Measurements from ENCODE around the gene MMP13.
"Not testable (repeated sequence)": the region's sequence is repeated elsewhere in the genome, so short reads cannot be mapped to it uniquely, and the experiment has no call there.

MMP13 gene

DNA sequence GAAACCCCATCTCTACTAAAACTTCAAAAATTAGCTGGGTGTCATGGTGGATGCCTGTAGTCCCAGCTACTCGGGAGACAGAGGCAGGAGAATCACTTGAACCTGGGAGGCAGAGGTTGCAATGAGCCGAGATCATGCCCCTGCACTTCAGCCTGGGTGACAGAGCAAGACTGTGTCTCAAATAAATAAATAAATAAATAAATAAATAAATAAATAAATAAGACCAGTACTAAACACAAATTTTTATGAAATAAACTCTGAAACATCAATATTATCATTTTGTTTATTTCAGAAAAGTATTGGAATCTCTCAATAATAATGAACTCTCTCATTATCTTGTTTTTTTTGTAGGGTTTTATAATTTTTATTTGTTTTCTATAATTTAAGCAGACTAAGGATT lies 18.2 kb upstream of the MMP13 start:
- H3K9ac ChIP-seq (ENCODE audit: low read depth, low read length); H3K36me3 ChIP-seq (ENCODE audit: insufficient read depth, low read length); H3K27ac ChIP-seq (ENCODE audit: low read depth, low read length); H3K27me3 ChIP-seq (ENCODE audit: insufficient read depth, low read length); H3K4me1 ChIP-seq (ENCODE audit: insufficient read depth, low read length); H3K9me3 ChIP-seq (ENCODE audit: insufficient read depth, low read depth, low read length); H3K4me3 ChIP-seq (ENCODE audit: low read length): not testable (repeated sequence)
- WGBS: 95% methylated on average over 2 of the region's 2 CpGs

DNA sequence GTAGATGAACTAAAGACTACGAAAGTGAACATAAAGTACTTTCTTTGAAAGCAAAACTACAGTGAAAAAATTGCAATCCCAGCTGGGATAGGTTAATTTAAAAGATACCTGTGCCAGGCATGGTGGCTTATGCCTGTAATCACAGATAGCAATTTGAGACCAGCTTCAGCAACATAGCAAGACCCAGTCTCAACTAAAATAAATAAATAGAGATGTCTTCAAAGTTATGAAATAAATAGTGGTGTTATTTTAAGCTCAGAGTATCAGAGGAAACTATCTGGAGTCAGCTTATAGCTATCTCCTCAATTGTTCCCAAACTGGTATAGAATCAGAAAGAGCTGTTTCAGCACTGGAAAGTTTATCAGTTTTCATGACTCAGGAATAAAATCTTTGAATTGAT lies 17.3 kb upstream of the MMP13 start:
- WGBS: 94% methylated on average over 1 of the region's 1 CpG
- Histone ChIP-seq H3K27me3 (ENCODE audit: insufficient read depth, low read length) (no peaks in the 10 kb centered on the region), H3K9ac (ENCODE audit: low read depth, low read length) (no peak overlapping the region), H3K27ac (ENCODE audit: low read depth, low read length) (no peak overlapping the region), H3K9me3 (ENCODE audit: insufficient read depth, low read depth, low read length) (no peaks in the 10 kb centered on the region), H3K4me1 (ENCODE audit: insufficient read depth, low read length) (peaks cover 4% of the 10 kb centered on the region; the same call in 1 of the 2 replicates), H3K4me3 (ENCODE audit: low read length) (no peak overlapping the region), H3K36me3 (ENCODE audit: insufficient read depth, low read length) (no peaks in the 10 kb centered on the region)

DNA sequence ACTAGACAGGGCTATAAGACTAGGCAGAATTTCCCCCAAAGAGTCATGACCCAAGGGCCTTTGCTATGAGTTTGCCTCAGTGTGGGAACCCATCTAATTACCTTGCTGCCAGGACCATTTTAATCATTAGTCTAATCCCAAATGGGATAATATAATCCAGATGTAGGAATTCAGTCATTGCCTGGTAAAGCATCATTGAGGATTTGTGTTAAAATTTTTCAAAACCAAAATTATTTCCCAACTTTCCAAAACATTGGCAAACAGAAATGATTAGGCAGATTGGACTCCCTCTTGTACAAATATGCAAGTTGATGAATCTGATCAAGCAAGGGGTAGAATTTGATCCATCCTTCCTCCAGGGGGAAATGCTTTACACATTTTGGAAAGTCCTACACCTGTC lies 16.2 kb upstream of the MMP13 start:
- no peak overlapping the region for H3K27ac ChIP-seq (ENCODE audit: low read depth, low read length)
- H3K9ac ChIP-seq (ENCODE audit: low read depth, low read length): no peak overlapping the region
- H3K36me3 ChIP-seq (ENCODE audit: insufficient read depth, low read length): no peaks in the 10 kb centered on the region
- no peaks in the 10 kb centered on the region for H3K27me3 ChIP-seq (ENCODE audit: insufficient read depth, low read length)
- peaks cover 4% of the 10 kb centered on the region; the same call in 1 of the 2 replicates for H3K4me1 ChIP-seq (ENCODE audit: insufficient read depth, low read length)
- no peaks in the 10 kb centered on the region for H3K9me3 ChIP-seq (ENCODE audit: insufficient read depth, low read depth, low read length)
- H3K4me3 ChIP-seq (ENCODE audit: low read length): no peak overlapping the region

DNA sequence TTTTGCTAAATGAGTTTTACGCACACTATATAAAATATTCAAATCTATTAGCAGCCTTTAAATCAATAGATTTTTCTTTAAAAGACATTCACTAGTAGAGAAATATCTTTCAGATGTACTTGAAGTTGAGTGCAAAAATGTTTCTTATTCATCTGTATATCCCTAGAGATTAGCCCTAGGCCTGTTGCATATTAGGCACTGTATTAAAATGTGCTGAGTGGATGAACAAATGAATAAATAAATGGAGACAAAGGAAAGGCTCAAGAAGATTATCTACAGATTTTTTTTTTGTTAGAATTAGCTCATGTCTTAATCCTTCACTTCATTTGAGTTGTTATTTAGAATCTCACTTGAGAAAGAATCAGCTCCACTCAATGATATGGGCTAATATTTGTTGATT lies 12.0 kb upstream of the MMP13 start:
- H3K4me1 ChIP-seq (ENCODE audit: insufficient read depth, low read length): peaks cover 4% of the 10 kb centered on the region; the same call in 1 of the 2 replicates
- H3K27ac ChIP-seq (ENCODE audit: low read depth, low read length): no peak overlapping the region
- H3K36me3 ChIP-seq (ENCODE audit: insufficient read depth, low read length): no peaks in the 10 kb centered on the region
- H3K9me3 ChIP-seq (ENCODE audit: insufficient read depth, low read depth, low read length): no peaks in the 10 kb centered on the region
- no peak overlapping the region for H3K4me3 ChIP-seq (ENCODE audit: low read length)
- no peaks in the 10 kb centered on the region for H3K27me3 ChIP-seq (ENCODE audit: insufficient read depth, low read length)
- no peak overlapping the region for H3K9ac ChIP-seq (ENCODE audit: low read depth, low read length)
- no CpG with 5 or more reads among the region's 1 CpG for WGBS

DNA sequence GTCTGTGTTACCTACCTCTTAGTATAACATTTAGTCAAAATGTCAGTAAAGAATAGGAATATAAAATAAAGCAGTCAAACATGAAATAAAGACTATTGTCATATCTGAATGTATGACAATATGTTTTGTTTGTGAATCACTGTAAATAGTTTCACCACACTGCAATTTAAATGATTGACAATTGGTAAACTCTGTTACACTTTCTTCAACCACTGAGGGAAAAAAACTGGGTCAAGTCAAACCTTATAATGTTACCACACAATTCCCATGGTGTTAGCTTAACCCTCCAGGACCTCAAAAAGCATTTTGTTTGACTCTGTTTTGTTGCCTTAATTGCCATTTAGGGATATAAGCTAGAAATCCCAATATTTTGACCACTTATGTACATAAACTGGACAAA lies 10.5 kb upstream of the MMP13 start:
- H3K9me3 ChIP-seq (ENCODE audit: insufficient read depth, low read depth, low read length): no peaks in the 10 kb centered on the region

DNA sequence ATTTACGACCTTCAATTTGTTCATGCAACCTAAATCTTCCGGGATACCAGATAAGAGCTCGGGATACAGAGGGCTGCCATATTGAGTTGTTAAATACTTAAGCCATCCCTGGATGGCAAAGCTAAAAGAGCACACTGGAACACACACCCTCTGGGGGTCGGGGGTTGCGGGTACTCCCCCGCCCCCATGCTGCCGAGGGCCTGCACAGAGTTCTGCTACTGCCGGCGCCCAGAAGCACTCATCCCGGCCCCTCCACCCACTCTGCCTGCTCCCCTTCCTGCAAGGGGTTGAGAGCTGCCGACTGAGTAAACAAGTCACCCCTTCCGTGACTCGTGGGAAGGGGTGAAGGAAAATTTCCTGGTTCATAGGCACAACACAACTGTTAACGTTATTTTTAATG lies 9.3 kb upstream of the MMP13 start:
- Histone ChIP-seq H3K4me1 (ENCODE audit: insufficient read depth, low read length) (no peaks in the 10 kb centered on the region), H3K27me3 (ENCODE audit: insufficient read depth, low read length) (no peaks in the 10 kb centered on the region), H3K4me3 (ENCODE audit: low read length) (no peak overlapping the region), H3K36me3 (ENCODE audit: insufficient read depth, low read length) (no peaks in the 10 kb centered on the region), H3K27ac (ENCODE audit: low read depth, low read length) (no peak overlapping the region), H3K9ac (ENCODE audit: low read depth, low read length) (no peak overlapping the region), H3K9me3 (ENCODE audit: insufficient read depth, low read depth, low read length) (no peaks in the 10 kb centered on the region)
- 91% methylated on average over 13 of the region's 14 CpGs for WGBS

More for the DNA sequence above, 10.5 kb upstream of the MMP13 start:
- Histone ChIP-seq H3K27ac (ENCODE audit: low read depth, low read length) (no peak overlapping the region), H3K27me3 (ENCODE audit: insufficient read depth, low read length) (no peaks in the 10 kb centered on the region), H3K9ac (ENCODE audit: low read depth, low read length) (no peak overlapping the region), H3K4me1 (ENCODE audit: insufficient read depth, low read length) (peaks cover under 1% of the 10 kb centered on the region; the same call in 1 of the 2 replicates), H3K4me3 (ENCODE audit: low read length) (no peak overlapping the region), H3K36me3 (ENCODE audit: insufficient read depth, low read length) (no peaks in the 10 kb centered on the region)

DNA sequence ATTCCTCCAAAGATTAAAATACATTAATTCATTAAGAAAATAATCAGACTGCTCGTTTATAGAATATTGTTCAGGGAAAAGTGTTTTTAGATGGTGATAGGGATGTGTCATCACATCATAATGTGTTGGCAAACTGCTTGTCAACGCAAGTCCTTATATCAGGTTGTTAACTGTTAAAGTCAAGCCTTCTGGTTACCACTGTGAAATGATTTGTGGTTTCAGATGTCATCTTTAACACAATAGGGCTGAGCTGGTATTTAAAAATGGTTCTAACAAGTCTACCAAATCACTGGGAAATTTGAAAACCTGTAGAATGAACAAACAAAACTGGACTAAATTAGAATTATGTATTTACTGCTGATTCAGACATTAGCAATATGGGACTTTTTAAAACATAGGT lies 2.4 kb upstream of the MMP13 start:
- no peak overlapping the region for H3K4me3 ChIP-seq (ENCODE audit: low read length)
- 90% methylated on average over 2 of the region's 2 CpGs for WGBS
- no peaks in the 10 kb centered on the region for H3K4me1 ChIP-seq (ENCODE audit: insufficient read depth, low read length)
- no peak overlapping the region for H3K9ac ChIP-seq (ENCODE audit: low read depth, low read length)
- no peaks in the 10 kb centered on the region for H3K36me3 ChIP-seq (ENCODE audit: insufficient read depth, low read length)
- no peaks in the 10 kb centered on the region for H3K27me3 ChIP-seq (ENCODE audit: insufficient read depth, low read length)
- no peak overlapping the region for H3K27ac ChIP-seq (ENCODE audit: low read depth, low read length)
- H3K9me3 ChIP-seq (ENCODE audit: insufficient read depth, low read depth, low read length): no peaks in the 10 kb centered on the region

DNA sequence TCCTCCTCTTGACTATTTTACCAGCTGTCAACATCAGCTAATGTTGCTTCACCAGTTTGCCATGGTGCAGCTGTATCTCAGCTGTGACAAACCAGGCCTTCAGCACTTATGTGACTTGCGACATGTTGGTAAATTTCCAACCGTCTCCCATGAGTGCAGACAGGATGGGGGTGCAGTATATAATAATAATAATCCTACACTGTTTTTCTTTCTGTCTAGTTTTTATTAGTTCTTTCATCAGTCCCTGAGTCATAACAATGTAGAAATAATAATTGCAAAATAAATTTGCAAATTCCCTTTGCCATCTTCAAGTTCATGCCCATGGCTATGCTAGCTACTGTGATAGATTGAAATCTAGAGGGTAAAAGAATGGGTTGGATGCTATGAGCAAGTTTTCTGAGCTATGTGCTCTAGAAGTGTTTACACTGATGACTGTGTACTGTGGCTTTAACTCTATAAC lies 4.9 kb downstream of the MMP13 start:
- no peaks in the 10 kb centered on the region for H3K36me3 ChIP-seq (ENCODE audit: insufficient read depth, low read length)
- H3K4me3 ChIP-seq (ENCODE audit: low read length): no peak overlapping the region
- no peaks in the 10 kb centered on the region for H3K4me1 ChIP-seq (ENCODE audit: insufficient read depth, low read length)
- 100% methylated on average over 1 of the region's 2 CpGs for WGBS
- H3K27ac ChIP-seq (ENCODE audit: low read depth, low read length): no peak overlapping the region
- H3K27me3 ChIP-seq (ENCODE audit: insufficient read depth, low read length): no peaks in the 10 kb centered on the region
- H3K9me3 ChIP-seq (ENCODE audit: insufficient read depth, low read depth, low read length): no peaks in the 10 kb centered on the region
- no peak overlapping the region for H3K9ac ChIP-seq (ENCODE audit: low read depth, low read length)

DNA sequence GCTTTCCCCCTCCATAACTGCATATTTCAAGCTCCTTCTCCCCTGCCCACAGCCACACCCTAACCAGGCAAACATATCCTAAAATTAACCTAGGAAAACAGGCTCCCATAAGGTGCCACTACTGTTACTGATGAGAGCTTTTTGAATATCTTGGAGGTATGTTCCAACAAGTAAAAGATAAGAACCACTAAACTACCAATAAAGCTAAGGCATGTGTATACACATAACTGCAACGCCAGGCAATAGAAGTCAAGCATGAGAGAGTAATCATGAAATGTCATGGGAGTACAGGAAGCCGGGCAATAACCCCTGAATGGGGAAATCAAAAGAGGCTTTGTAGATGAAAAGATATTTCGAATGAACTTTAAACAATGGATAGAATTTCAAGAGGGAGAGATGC lies 9.3 kb downstream of the MMP13 start:
- 93% methylated on average over 3 of the region's 3 CpGs for WGBS

DNA sequence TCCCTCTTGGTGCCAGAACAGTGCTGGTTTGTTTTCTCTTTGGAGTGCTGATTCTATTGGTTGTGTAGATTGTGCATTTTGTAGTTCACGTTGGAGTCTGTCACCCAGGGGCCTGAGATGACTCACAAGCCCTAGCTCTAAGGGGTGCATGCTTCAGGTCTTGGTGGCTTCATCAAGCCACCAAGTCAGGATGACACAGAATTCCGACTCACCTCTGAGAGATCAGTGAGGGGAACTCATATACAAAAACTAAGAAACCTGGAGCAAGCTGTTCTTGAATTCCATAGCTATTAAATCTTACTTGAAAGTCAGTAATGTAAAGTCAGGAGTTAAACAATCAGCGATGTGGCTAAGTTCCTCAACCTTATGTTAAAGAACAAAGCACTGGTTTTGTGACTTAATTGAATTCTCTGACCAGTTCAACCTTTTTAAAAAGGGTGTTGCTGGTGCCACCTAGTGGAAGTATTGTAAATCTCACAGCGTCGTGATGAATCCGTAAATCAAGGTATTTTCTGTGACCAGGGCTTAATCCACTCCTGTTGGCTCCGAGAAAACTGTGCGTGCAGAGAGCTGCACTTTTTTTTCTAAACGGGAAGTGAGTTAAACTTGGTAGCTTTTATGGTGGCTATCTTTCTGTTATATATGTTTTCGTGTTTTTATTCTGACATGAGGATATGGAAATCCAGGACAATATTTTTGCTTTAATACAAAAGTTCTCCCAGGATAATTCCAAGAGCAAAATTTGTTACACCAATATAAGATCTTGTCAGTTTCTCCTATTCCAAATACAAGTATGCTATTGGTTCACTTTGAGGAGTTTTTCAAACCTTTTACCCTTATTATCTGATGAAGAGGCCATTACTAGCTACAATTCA lies 14.6 kb downstream of the MMP13 start:
- Histone ChIP-seq H3K4me3 (ENCODE audit: low read length) (no peak overlapping the region), H3K9ac (ENCODE audit: low read depth, low read length) (no peak overlapping the region), H3K27ac (ENCODE audit: low read depth, low read length) (no peak overlapping the region), H3K36me3 (ENCODE audit: insufficient read depth, low read length) (no peaks in the 10 kb centered on the region), H3K4me1 (ENCODE audit: insufficient read depth, low read length) (no peaks in the 10 kb centered on the region), H3K9me3 (ENCODE audit: insufficient read depth, low read depth, low read length) (no peaks in the 10 kb centered on the region), H3K27me3 (ENCODE audit: insufficient read depth, low read length) (no peaks in the 10 kb centered on the region)
- WGBS: 25% methylated on average over 10 of the region's 10 CpGs

More for the DNA sequence above, 9.3 kb downstream of the MMP13 start:
- no peaks in the 10 kb centered on the region for H3K9me3 ChIP-seq (ENCODE audit: insufficient read depth, low read depth, low read length)
- no peak overlapping the region for H3K27ac ChIP-seq (ENCODE audit: low read depth, low read length)
- no peak overlapping the region for H3K4me3 ChIP-seq (ENCODE audit: low read length)
- no peaks in the 10 kb centered on the region for H3K27me3 ChIP-seq (ENCODE audit: insufficient read depth, low read length)
- H3K36me3 ChIP-seq (ENCODE audit: insufficient read depth, low read length): no peaks in the 10 kb centered on the region
- H3K9ac ChIP-seq (ENCODE audit: low read depth, low read length): no peak overlapping the region
- no peaks in the 10 kb centered on the region for H3K4me1 ChIP-seq (ENCODE audit: insufficient read depth, low read length)

DNA sequence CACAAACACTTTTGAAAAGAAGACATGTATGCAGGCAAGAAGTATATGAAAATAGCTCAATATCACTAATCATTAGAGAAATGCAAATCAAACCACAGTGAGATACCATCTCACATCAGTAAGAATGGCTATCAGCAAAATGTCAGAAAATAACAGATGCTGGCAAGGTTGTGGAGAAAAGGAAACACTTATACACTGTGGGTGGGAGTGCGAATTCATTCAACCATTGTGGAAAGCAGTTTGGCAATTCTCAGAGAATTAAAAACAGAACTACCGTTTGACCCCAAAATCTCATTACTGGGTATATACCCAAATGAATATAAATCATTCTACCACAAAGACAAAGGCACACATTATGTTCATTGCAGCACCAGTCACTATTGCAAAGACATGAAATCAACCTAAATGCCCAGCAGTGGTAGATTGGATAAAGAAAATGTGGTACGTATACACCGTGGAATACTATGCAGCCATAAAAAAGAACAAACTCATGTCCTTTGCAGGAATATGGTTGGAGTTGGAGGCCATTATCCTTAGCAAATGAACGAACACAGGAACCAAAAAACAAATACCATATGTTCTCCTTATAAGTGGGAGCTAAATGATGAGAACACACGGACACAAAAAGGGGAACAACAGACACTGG lies 18.5 kb downstream of the MMP13 start:
- H3K27ac ChIP-seq (ENCODE audit: low read depth, low read length): no peak overlapping the region
- no peaks in the 10 kb centered on the region for H3K27me3 ChIP-seq (ENCODE audit: insufficient read depth, low read length)
- H3K4me3 ChIP-seq (ENCODE audit: low read length): no peak overlapping the region
- no peaks in the 10 kb centered on the region for H3K4me1 ChIP-seq (ENCODE audit: insufficient read depth, low read length)
- H3K9me3 ChIP-seq (ENCODE audit: insufficient read depth, low read depth, low read length): no peaks in the 10 kb centered on the region
- H3K36me3 ChIP-seq (ENCODE audit: insufficient read depth, low read length): no peaks in the 10 kb centered on the region
- WGBS: 98% methylated on average over 5 of the region's 6 CpGs
- no peak overlapping the region for H3K9ac ChIP-seq (ENCODE audit: low read depth, low read length)
